Ureter (tissue), 1 donor: Measurements from ENCODE around the gene TRMT61A. TPM values are rescaled to one million over a fixed set of nuclear protein-coding genes. Genes with fewer than 3 reads are reported as not detected.
"Not testable (repeated sequence)": the region's sequence is repeated elsewhere in the genome, so short reads cannot be mapped to it uniquely, and the experiment has no call there.

ENCODE experiments used
- DNase-seq: peaks from one replicate; pipeline ENCODE4 v3.0.0-alpha.2; 2020; ENCODE audit warnings: low spot score
- total RNA-seq: library from RNA; stranded (reverse); gene quantifications from one replicate; pipeline ENCODE4 v1.2.4, GENCODE V29; 2023
- donor health status: DM: yes; HTN: yes; CAD: no.

Gene TRMT61A
- total RNA-seq, 1 donor from 2014 or later: 22.4 TPM

DNA sequence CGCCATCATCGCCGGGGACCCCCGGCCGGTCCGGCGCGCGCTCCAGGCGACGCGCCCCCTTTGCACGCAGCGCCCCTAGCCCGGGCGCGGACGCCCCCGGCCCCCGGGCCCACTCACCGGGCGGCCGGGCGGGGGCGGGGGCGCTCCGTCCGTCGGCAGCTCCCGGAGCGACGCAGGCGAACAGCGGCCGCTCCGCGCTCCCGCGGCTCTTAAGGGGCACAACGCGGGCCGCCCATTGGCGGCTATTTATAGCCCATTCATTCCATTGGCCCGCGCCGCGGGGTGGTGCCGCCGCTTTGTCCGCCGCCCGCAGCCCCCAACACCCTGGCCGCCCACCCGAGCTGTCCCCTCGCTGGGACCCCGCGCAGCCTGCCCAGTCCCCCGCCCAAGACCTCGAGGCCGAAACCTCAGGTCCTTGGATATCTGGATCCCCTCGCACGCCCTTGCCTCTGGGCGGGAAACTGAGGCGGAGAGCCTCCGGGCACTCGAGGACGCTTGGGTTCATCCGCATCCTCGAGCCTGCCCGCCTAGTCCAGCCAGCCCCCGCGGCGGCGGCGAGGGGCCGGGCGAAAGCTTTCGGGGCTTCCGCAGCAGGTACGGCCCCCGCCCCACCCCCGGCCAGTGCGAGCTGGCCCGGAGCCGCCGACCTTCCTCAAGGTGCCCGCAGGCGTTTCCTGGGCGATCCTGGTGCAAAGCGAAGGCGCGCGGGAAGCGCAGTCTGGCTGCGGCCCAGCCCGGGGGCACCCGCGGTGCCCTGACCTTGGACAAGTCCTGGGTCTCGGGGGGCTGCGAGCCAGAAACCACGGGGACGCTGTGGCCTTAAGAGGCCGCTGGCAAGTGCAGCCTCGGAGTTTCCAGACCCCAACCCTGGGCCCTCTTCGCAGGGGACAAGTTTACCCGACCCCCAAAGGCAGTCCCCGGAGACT, 6.1 kb upstream of the TRMT61A start, which contains the start of gene CKB:
CKB (minus strand) TSS at position 182 of the 926 bp plus-strand sequence. CDS start 337 bp downstream, outside the sequence.
- DNase-seq: no peak

DNA sequence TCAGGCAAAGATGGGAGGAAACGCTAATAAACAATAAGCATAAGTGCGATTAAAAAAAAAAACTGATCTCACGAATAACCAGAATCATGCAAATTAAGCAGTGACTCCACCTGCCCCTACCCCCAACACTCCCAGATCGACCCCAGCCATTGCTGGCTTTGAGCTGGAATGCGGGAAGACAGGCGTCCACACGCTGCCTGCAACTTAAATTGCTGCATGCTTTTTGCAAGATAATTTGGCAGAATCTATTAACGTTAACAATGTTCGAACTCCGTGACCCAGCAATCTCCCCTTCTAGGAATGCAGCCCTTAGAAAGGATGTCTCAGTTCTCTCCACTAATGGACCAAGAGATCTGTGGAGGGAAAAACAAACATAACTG, 5.4 kb upstream of the TRMT61A start:
- no peak for DNase-seq

DNA sequence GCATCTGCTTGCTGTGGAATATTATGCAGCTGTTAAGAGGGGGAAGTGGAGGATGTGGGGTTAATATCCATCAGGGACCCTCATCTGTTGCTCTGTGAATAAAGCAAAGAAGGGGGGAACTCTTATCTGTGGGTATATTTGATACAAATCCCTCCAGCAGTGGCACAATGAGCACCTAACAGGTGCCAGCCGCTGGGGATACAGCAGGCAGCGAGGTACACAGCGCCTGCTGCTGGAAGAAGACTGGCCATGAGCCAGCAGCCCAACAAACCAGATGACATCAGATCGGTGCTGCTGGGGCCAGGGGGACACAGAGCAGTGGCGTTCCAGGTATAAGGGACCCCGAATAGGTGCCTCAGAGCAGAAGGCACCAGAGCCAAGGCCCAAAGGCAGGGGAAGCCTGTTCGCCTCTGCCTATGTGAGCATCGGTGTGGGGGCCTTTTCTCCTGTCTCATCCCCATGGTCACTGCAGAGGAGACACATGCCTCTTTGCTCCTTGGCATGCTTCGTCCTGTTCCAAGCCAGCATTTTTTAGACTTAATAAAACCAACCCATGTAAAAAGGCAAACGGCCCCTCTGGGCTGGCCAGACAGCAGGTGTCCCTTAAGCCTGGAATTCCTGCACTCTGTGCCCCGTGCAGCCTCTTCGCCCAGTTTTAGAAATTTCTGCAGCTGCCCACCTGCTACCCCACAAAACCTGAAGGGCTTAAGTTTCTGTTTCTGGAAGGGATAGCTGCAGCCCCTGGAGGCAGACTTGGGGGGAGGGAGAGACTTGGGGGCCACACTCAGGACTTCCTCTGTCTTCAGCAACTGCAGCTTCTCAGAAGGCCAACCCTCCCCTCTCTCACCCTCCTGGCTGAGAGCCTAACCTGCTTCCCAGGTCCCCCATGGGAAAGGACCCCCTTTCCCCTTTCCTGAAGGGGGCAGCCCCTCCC, 4.7 kb upstream of the TRMT61A start:
- no peak for DNase-seq

DNA sequence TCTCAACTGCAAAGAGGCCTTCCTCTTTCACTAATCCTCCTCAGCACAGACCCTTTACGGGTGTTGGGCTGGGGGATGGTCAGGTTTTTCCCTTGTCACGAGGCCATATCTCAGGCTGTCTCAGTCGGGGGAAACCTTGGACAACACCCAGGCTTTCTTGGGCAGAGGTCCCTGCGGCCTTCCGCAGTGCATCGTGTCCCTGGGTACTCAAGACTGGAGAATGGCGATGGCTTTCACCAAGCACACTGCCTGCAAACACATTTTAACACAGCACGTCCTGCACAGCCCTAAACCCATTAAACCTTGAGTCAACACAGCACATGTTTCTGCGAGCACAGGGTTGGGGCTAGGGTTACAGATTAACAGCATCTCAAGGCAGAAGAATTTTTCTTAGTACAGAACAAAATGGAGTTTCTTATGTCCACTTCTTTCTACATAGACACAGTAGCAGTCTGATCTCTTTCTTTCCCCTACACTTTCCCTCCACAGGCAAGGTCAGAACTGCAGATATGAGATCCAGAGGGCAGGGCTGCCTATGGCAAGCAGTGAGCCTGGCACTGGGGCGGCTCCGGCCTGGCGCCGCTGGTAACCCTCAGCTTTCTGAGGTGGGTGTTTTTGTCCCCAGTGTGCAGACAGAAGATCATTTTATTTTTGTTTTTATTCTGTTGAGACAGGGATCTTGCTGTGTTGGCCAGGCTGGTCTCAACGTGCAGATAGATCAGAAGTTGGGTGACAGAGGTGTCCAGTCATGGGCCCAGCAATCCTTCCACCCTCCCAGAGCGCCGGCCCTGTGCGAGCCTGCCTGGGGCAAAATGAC, 3.4 kb upstream of the TRMT61A start:
- DNase-seq: not testable (repeated sequence)

DNA sequence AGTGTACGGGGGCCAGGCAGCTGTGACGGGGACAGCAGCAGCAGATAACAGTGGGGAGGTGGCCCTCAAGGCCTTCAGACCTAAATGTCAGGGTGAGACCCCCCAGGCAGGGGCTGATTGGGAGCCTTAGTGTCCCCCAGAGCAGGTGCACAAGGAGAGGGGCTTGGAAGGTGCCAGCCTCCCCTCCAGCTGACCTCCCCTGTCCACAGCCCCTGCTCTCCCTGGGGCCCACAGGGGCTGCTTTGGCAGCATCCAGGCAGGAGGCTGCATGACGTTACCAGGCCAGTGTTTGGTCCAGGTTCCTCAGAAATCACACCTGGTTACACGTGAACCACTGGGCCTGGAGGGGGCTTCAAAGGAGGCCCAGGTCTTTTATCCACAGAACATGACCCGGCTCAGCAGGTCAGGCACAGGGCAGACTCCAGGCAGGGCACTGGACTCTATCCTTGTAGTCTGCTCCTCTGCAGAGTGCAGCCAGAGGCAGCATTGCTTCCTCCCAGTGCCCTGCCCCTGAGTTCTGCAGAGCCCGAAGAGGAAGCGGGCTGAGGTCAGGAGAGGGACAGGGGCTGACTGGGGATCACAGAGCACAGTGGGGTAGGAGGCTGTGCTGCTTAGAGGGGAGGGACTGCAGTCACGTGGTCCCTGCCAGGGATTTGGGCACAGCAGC, 2.6 kb upstream of the TRMT61A start:
- no peak for DNase-seq

DNA sequence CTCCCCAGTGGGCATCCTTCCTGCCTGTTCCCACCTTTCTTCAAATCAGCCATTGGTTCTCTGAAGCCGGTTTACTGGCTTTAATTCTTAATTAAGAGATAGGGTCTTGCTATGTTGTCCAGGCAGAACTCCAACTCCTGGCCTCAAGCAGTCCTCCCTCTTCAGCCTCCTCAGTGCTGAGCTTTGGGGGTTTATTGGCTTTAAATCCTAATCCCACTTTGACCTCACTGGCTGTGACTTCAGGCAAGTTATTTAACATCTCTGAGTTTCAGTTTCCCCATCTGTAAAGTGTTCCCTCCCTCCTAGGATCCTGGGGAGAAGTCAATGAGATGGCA, 2.1 kb upstream of the TRMT61A start:
- DNase-seq: no peak

DNA sequence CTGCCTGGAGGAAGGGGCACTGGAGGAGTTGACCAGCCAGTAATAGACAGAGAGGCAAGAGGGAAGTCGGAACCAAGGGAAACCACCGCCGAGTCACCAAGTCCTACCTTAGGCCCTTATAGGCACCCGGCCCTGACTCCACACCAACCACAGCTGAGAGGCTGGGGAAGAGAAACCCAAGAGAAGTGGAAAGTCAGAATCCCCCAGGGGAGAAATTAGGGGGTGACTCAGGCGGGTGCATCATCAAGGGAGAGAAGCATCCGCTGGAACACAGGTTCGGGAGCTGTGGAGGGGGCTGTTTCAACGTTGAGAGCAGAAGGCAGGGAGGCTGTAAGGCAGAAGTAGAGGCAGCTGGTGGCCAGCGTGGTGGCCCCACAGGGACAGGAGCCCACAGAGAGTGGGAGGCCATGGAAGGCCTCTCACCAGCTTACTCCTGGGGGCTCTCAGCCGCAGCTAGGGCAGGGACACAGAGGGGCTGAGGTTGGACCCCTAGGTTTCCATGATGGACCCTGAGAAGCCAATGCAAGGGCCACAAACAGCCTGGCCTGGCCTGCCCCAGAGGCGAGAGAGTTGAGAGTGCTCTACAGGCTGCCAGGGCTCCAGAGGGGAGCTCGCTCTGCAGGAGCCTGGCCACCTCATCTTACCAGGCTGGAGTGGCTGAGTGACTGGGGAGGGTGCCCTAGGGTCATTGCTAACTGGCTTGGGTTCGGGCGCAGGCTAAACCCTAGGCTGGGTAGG, 1.4 kb upstream of the TRMT61A start:
- no peak for DNase-seq

DNA sequence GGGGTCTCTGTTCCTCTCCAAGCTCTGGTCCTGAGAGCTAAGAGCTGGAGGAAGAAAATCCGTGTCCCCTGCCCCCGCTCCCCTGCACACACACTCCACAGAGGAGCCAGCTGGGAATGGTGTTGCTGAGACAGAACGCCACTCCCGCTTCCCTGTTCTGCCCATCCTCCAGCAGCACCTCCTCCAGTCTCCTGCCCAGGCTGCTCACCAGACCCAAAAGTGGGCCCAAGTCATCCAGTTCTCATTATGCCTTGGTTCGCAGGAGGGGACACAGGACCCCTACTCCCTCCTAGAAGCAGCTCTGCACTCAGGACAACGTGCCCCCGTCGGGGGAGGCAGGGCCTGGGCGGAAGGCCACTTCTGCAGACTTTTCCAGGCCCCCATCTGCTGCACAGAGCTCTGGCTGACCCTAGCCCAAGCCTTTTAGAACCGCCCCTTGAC, 830 bp upstream of the TRMT61A start:
- DNase-seq: no peak

DNA sequence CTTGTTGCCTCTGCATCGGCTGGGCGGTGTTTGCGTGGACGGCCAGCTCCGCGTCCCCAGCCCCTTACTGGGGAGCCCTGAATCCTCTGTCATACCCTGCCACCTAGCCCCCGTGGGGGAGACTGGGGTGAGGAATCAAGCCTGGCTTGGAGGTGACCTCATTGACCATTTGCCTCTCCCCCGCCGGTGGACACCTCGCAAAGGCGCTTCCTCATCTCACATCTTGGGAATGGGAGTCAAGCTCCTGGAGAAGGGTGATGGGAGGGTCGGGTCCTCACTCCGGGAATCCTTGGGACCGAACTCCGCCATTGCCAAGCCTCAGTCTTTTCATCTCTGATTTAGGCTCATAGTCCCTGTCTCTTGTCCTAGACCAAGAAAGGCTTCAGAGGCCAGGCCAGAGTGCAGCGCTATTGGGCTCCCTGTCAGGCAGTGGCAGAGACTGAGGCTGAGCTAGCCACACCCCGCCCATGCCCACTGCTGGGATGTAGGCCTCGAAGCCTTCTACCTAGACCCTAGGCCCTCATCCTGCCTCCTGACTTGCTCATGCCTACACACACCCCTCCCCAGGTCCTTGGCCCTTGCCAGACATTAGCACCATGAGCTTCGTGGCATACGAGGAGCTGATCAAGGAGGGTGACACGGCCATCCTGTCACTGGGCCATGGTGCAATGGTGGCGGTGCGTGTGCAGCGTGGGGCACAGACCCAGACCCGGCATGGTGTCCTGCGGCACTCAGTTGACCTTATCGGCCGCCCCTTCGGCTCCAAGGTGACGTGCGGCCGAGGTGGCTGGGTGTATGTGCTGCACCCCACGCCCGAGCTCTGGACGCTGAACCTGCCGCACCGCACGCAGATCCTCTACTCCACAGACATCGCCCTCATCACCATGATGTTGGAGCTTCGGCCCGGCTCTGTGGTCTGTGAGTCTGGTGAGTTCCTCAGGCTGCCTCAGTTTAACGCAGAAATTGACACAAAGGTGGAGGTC, 678 bp downstream of the TRMT61A start:
- DNase-seq: no peak

DNA sequence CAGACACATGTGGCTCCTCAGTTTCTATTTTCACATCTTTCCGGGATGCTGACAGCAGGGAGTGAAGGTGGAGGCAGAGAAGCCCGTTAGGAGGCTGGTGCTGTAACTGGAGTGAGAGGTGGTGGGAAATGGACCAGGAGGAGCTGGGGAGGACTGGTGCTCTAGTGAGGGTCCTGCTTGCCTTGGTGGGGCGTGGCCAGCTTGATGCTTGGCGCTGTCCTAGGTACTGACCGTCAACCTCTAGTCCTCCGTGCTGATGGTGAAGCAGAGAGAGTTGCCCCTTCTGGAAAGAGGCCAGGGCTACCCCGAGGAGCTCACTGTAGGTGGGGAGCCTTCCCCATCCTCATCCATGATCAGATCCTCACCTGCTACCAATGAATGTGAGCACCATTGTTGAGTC, 1.4 kb downstream of the TRMT61A start:
- no peak for DNase-seq

DNA sequence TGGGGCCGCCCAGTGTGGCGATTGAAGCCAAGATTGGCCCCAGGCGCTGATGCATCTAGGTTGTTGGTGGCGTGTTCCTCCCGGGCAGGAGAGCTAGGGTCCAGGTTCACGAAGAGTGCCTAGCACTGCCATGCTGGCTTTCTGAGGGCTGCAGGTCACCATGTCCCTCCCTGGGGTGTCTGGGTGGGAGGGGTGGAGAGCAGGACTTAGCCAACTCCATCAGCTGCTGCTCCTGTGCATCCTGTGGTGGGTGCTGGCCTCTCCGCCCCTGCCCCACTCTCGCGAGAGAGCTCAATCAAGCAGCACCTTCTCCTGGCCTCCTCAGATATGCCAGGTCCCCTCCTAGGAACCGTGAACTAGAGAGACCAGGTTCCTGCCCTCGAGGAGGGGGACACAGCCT, 1.8 kb downstream of the TRMT61A start:
- no peak for DNase-seq

DNA sequence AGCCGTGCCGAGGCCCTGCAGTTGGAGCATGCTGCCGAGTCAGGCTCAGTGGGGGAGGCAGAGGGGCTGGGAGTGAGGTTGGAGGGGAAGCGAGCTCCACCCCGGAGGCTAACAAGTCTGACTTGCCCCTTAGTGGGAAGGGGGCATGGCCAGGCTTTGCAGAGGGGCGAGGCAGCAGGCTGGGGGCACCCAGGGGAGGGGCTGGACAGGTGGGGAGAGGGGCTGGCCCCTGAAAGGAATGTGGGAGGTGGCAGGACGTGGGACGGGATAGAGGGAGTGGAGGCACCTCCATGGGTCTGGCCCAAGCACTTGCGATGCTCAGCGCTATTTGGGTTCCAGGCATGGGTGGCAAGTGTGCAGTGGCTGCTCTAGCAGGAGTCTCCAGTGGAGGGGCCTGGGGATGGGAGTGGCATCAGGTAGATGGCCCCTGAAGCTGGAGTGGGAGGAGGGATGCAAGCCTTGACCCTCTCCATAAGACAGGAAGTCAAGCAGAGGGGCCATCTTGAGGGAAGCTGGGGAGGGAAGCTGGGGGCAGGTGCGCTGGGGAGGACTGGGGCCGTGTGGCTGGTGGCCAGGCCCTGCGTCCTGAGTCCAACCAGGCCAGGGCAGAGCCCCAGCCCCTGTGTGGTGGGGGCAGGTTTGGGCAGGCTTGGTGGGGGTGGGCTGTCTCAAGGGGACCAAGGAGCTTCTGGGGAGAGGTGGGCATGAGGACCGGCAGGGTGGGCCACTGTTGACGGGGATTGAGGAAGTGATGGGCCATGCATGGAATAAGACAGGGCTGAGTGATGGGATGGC, 2.6 kb downstream of the TRMT61A start:
- DNase-seq: no peak

DNA sequence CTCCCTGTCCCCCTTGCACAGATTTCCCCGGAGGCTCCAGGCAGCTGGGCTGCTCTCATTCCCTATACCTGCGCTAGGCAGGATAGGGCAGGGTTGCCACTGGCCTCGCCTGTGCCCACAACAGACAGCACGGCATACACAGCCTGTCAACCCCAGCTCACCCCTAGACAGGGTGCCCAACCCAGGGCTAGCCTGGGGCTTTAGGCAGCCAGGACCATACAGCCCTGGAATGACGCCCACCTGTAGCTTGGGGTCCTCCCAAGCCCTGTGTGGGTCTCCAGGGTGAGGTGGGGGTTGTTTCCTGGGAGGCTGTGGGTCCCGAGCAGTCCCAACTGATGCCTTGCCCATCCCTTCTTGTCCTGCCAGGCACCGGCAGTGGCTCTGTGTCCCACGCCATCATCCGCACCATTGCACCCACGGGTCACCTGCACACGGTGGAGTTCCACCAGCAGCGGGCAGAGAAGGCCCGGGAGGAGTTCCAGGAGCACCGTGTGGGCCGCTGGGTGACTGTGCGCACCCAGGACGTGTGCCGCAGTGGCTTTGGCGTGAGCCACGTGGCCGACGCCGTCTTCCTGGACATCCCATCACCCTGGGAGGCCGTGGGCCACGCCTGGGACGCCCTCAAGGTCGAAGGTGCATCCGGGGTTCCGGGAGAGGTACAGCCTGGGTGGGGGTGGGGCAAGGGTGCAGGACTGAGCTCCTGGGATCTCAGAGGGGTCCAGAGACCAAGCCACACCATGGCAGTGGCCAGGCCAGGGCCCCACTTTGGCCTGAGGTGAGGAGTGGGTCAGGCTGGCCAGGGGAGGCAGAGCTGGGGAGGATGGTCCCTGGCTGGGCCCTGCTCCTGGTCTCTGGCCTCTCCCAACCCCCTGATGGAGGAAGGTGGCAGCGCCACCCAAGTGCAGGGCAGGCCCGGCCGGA, 3.5 kb downstream of the TRMT61A start:
- no peak for DNase-seq

DNA sequence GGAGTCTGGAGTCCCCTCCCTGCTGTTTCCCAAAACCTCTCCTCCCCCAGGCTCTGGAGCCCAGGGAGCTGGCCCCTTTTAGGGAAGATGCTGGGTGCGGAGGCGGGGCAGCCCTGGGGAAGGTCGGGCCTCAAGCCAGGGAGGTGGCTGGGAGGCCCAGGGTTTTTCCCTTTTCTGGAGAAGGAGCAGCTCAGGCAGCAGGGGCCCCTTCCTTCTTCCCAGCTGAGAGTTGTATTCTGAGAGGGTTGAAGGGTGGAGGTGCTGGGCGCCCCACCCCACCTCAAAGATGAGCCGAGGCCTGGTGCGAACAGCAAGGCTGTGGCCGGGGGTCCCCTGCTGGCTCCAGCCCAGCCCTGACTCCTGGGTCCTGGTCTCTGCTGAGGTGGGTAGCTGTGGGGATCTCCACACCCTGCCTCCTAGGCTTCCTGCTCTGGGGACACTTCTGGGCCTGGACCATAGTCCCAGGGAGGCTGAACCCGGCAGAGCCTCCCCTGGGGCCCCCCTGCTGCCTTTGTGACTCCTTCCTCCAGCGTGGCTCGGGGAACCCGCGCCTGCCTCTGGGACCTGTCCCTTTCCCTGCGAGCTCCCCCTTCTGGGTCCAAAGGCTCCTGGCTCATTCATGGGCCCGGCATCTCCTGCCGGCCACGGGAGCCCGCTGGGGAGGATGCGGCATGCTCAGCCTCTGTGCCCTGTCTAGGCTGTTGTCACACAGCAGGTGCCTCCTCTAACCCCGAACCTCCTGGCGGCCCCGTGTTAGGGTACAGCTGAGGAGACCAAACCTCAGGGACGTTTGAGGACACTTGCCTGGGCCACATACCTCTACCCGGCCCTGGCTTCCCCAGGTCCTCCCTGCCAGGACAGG, 4.4 kb downstream of the TRMT61A start:
- DNase-seq: no peak

DNA sequence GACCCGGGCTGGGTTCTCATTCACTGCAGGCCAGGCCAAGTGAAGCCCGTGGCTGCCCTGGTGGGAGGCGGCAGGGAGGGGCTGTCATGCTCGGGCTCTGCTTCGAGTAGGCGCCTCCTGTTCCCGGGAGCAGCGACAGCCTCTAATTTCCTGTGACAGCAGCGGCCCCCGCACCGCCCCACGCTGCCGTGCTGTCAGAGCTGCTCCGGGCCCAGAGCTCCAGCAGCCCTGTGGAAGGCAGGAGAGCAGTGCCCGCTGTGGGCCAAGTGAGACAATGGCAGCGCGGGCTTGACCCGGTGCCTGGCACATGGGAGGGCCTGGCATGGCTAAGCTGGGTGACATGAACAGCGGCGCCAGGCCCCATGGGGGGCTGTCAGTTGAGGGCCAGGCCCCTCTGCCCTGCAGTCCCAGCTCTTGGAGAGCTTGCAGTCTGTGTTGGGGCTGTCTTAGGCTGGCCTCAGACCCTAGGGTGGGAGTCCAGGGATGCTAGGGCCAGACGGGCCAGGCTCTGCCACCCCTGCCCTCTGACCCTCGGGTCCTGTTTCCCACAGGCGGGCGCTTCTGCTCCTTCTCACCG, 5.1 kb downstream of the TRMT61A start:
- DNase-seq: no peak

DNA sequence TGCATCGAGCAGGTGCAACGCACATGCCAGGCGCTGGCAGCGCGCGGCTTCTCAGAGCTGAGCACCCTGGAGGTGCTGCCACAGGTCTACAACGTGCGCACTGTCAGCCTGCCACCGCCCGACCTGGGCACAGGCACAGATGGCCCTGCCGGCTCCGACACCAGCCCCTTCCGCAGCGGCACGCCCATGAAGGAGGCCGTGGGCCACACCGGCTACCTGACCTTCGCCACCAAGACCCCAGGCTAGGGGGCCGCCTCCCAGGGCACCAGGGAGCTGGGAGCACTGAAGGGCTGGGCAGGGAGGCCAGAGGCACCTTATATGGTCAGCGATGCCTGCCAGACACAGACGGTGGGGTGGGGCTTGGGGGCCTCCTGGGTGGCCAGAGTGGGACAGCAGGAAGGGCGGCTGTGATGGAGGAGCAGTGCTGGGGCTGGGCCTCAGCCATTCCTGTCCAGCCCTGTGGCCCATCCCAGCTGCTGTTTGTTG, 5.6 kb downstream of the TRMT61A start:
- no peak for DNase-seq
